HepG2 (cell line): ENCODE results near the gene TIFAB. TPM values are rescaled to one million over a fixed set of nuclear protein-coding genes. Genes with fewer than 3 reads are reported as not detected.

ENCODE experiments used
- ATAC-seq: fragments of 200-7000 bp; cut with Tn5 transposase; 3 replicates; pipeline ENCODE4 v1.9.1; 2020; ENCODE audit warnings: mild to moderate bottlenecking, moderate library complexity
- BruUV-seq: library from RNA; stranded (reverse); fragments of 400-500 nt; replicated peaks from 2 replicates; lab custom pipeline; 2021; lab: Mats Ljungman, UMichigan
- CTCF ChIA-PET: fragments of 300-600 bp; formaldehyde crosslinking; extraction: SDS; loops from one replicate; lab custom pipeline; 2021; ENCODE audit warnings: low total read pairs, inconsistent platforms, low intra/inter-chr PET ratio; lab: Yijun Ruan, JAX
- POLR2A ChIA-PET: fragments of 350-600 bp; sonication (Branson Sonifier 250); formaldehyde crosslinking; loops from one replicate; lab custom pipeline; 2020; ENCODE audit warnings: antibody characterized with exemption, inconsistent platforms; lab: Yijun Ruan, JAX
- DNase-seq: peaks from one replicate; pipeline ENCODE4 v3.0.0-alpha.2; 2015; ENCODE audit warnings: low spot score
- FAIRE-seq: peaks from 3 replicates; lab custom pipeline; 2011; peaks lifted over from hg19 to GRCh38; lab: Jason Lieb, UNC
- H2AFZ ChIP-seq: one replicate; pipeline ENCODE4 v1.6.1; 2011; ENCODE audit warnings: low read length, inconsistent platforms
- H3K27ac ChIP-seq: fragments of 300-600 bp; 3 replicates; pipeline ENCODE4 v1.8.0; 2011; ENCODE audit warnings: mixed run types, mild to moderate bottlenecking, mixed read lengths, low read length, inconsistent platforms; ENCODE audit not compliant: insufficient read depth; ENCODE audit errors: extremely low read length
- H3K27me3 ChIP-seq, 2 experiments: fragments of 200-600 bp in 1 of 2; 2 replicates in 1 of 2; 3 replicates in 1 of 2; pipeline versions ENCODE4 v1.6.0 to v1.8.0; 2011; ENCODE audit warnings: low read length in 2 of 2, mild to moderate bottlenecking in 2 of 2, moderate library complexity in 2 of 2, inconsistent platforms in 1 of 2; ENCODE audit not compliant: insufficient read depth in 2 of 2, control insufficient read depth in 1 of 2
- H3K36me3 ChIP-seq, 2 experiments: fragments of 200-600 bp in 1 of 2; replicated peaks in 1 of 2; 2 replicates in 1 of 2; 3 replicates in 1 of 2; pipeline versions ENCODE4 v1.5.1 to v1.8.0; 2011; ENCODE audit warnings: low read length in 2 of 2, inconsistent platforms in 1 of 2; ENCODE audit not compliant: insufficient read depth in 2 of 2, control insufficient read depth in 1 of 2
- H3K4me1 ChIP-seq: 2 replicates; pipeline ENCODE4 v1.5.1; 2012; ENCODE audit warnings: low read length, inconsistent platforms; ENCODE audit not compliant: insufficient read depth
- H3K4me2 ChIP-seq: 2 replicates; pipeline ENCODE4 v1.6.0; 2011; ENCODE audit warnings: low read depth, low read length, inconsistent platforms
- H3K4me3 ChIP-seq, 3 experiments: fragments of 200-600 bp in 1 of 3; sonication (generic), shearing (Covaris generic) in 1 of 3; replicated peaks in 1 of 3; 2 replicates each; pipeline ENCODE4 v1.5.1; 2011 to 2016; ENCODE audit warnings: low read length in 3 of 3, inconsistent platforms in 2 of 3, low read depth in 2 of 3, mild to moderate bottlenecking in 2 of 3, control low read depth in 1 of 3, mixed read lengths in 1 of 3; ENCODE audit not compliant: insufficient read depth in 1 of 3
- H3K79me2 ChIP-seq: one replicate; pipeline ENCODE4 v1.6.1; 2011; ENCODE audit warnings: low read length, inconsistent platforms; ENCODE audit not compliant: insufficient read depth
- H3K9ac ChIP-seq: 2 replicates; pipeline ENCODE4 v1.6.0; 2011; ENCODE audit warnings: mild to moderate bottlenecking, low read depth, low read length, inconsistent platforms; ENCODE audit not compliant: insufficient read depth
- H3K9me3 ChIP-seq: 2 replicates; pipeline ENCODE4 v1.5.1; 2012; ENCODE audit warnings: mild to moderate bottlenecking, low read length
- H4K20me1 ChIP-seq: 2 replicates; pipeline ENCODE4 v1.6.0; 2011; ENCODE audit warnings: inconsistent platforms, mild to moderate bottlenecking, low read length, moderate library complexity; ENCODE audit not compliant: insufficient read depth
- EZH2 ChIP-seq: conservative IDR thresholded peaks from 2 replicates; pipeline ENCODE4 v1.6.1; 2012; ENCODE audit warnings: mild to moderate bottlenecking, low read depth, low read length, moderate library complexity
- KDM6A ChIP-seq: IDR thresholded peaks from 2 replicates; pipeline ENCODE4 v1.6.1; 2016; ENCODE audit warnings: low read depth
- NFIB ChIP-seq: sonication (generic); formaldehyde crosslinking; IDR thresholded peaks from 2 replicates; pipeline ENCODE4 v1.9.0; 2021; ENCODE audit warnings: missing genetic modification reagents, mild to moderate bottlenecking, borderline replicate concordance
- NR2F2 ChIP-seq: IDR thresholded peaks from 2 replicates; pipeline ENCODE4 v1.6.1; 2012; ENCODE audit warnings: low read depth, inconsistent platforms, borderline replicate concordance
- SP5 ChIP-seq: IDR thresholded peaks from 2 replicates; pipeline ENCODE4 v1.6.1; 2016; ENCODE audit warnings: low read depth, borderline replicate concordance
- TOE1 ChIP-seq: sonication (generic); formaldehyde crosslinking; IDR thresholded peaks from 2 replicates; pipeline ENCODE4 v1.4.0; 2020; ENCODE audit warnings: mild to moderate bottlenecking, missing genetic modification reagents
- ZBTB1 ChIP-seq: sonication (generic); formaldehyde crosslinking; IDR thresholded peaks from 2 replicates; pipeline ENCODE4 v1.4.0; 2020; ENCODE audit warnings: missing genetic modification reagents, borderline replicate concordance
- ZNF256 ChIP-seq: sonication (generic); formaldehyde crosslinking; conservative IDR thresholded peaks from 2 replicates; pipeline ENCODE4 v1.4.0; 2020; ENCODE audit warnings: missing genetic modification reagents
- ZNF614 ChIP-seq: IDR thresholded peaks from 2 replicates; pipeline ENCODE4 v1.6.1; 2018; ENCODE audit warnings: missing biosample characterization, missing genetic modification reagents, inconsistent platforms, borderline replicate concordance
- ZNF746 ChIP-seq: sonication (generic); formaldehyde crosslinking; IDR thresholded peaks from 2 replicates; pipeline ENCODE4 v1.8.0; 2022; ENCODE audit warnings: mild to moderate bottlenecking, missing genetic modification reagents
- ZNF780A ChIP-seq: sonication (generic); formaldehyde crosslinking; IDR thresholded peaks from 2 replicates; pipeline ENCODE4 v1.8.0; 2022; ENCODE audit warnings: mild to moderate bottlenecking, missing genetic modification reagents, moderate library complexity
- WGBS: methylation state at CpG from one replicate; pipeline ENCODE4 v1.1.6; 2017; ENCODE audit warnings: low lambda C conversion rate; 5-methylcytosine and 5-hydroxymethylcytosine counted together
- in situ Hi-C: cut with HindIII; loops from 2 replicates; pipeline ENCODE4 v1.10.0; 2017; ENCODE audit warnings: low pct_unique_long_range_greater_than_20kb; ENCODE audit not compliant: extremely low pct_ligation_motif_present
- intact Hi-C: fragments of 100-400 bp; cut with micrococcal nuclease; formaldehyde crosslinking; loops from one replicate; pipeline ENCODE4 v1.10.0; 2022; ENCODE audit not compliant: unreplicated experiment
- polyA plus RNA-seq, 8 experiments: library from polyadenylated mRNA; depleted of rRNA in 3 of 8; stranded (reverse) in 7 of 8; unstranded in 1 of 8; fragments of >200 nt; fragmentation: Illumina TruSeq in 4 of 8; extraction: Trizol in 4 of 8; gene quantifications; 2 replicates each; pipeline versions ENCODE4 v1.2.1 to v1.2.3, GENCODE V29; 2011 to 2016; ENCODE audit warnings: low read depth in 4 of 8, missing spikeins in 1 of 8, mixed read lengths in 1 of 8; ENCODE audit not compliant: insufficient read depth in 1 of 8
- total RNA-seq, 5 experiments: library from RNA; depleted of rRNA; stranded (reverse); fragments of >200 nt; fragmentation: Illumina TruSeq; extraction: Trizol; gene quantifications; 2 replicates each; pipeline ENCODE4 v1.2.3, GENCODE V29; 2016; ENCODE audit warnings: low read depth in 1 of 5
- TF ChIP-seq, protein P1 (sequence below): sonication (generic); formaldehyde crosslinking; IDR thresholded peaks from 2 replicates; pipeline ENCODE4 v1.4.0; 2020; ENCODE audit warnings: missing genetic modification reagents
- TF ChIP-seq, protein P2 (sequence below): sonication (generic); formaldehyde crosslinking; IDR thresholded peaks from 2 replicates; pipeline ENCODE4 v1.4.0; 2020; ENCODE audit warnings: missing genetic modification reagents, borderline replicate concordance
- TF ChIP-seq, protein P3 (sequence below): sonication (generic); formaldehyde crosslinking; IDR thresholded peaks from 2 replicates; pipeline ENCODE4 v1.5.0; 2020; ENCODE audit warnings: mild to moderate bottlenecking, missing genetic modification reagents, borderline replicate concordance

The TIFAB gene
- total and polyA plus RNA-seq, 2 of the 13 experiments (the other 11 are each of a cell fraction or from before 2014, with no cell fraction given), result not detected

DNA sequence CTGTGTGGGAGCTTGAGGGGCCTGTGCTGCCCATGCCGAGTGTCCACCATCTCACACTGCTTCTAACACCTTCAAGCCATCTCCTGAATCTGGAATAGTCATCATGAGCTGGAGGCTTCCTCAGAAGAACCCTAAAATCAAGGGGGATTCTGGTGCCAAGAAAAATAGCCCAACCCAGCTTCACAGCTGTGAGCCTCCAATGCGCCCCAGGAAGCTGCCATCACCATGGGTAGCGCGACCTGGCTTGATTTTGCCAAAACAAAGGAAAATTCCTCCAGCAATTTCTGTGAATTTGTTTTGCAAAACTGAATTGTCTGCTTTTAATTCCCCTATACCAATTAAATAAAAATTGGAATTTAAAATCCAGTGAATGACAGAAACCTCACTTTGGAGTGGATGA, 6.2 kb upstream of the TIFAB start:
- no peaks in the 10 kb centered on the region for H3K79me2 ChIP-seq
- POLR2A ChIA-PET, result no interaction called here
- peaks cover 2 to 6% of the 10 kb centered on the region in 2 experiments; a peak in 2 of 5 replicates for H3K27me3 ChIP-seq
- TF ChIP-seq ZNF746 (CRISPR knock-in tag), result no peak
- no peak for TF ChIP-seq ZBTB1 (CRISPR knock-in tag)
- no peak for TF ChIP-seq NFIB (CRISPR knock-in tag)
- no peak for TF ChIP-seq KDM6A
- TF ChIP-seq EZH2, result no peak
- TF ChIP-seq, protein P1, sequence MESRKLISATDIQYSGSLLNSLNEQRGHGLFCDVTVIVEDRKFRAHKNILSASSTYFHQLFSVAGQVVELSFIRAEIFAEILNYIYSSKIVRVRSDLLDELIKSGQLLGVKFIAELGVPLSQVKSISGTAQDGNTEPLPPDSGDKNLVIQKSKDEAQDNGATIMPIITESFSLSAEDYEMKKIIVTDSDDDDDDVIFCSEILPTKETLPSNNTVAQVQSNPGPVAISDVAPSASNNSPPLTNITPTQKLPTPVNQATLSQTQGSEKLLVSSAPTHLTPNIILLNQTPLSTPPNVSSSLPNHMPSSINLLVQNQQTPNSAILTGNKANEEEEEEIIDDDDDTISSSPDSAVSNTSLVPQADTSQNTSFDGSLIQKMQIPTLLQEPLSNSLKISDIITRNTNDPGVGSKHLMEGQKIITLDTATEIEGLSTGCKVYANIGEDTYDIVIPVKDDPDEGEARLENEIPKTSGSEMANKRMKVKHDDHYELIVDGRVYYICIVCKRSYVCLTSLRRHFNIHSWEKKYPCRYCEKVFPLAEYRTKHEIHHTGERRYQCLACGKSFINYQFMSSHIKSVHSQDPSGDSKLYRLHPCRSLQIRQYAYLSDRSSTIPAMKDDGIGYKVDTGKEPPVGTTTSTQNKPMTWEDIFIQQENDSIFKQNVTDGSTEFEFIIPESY (CRISPR knock-in tag), result no peak
- no peak for TF ChIP-seq NR2F2
- TF ChIP-seq ZNF780A (CRISPR knock-in tag), result no peak
- TF ChIP-seq ZNF614, result no peak
- TF ChIP-seq, protein P2, sequence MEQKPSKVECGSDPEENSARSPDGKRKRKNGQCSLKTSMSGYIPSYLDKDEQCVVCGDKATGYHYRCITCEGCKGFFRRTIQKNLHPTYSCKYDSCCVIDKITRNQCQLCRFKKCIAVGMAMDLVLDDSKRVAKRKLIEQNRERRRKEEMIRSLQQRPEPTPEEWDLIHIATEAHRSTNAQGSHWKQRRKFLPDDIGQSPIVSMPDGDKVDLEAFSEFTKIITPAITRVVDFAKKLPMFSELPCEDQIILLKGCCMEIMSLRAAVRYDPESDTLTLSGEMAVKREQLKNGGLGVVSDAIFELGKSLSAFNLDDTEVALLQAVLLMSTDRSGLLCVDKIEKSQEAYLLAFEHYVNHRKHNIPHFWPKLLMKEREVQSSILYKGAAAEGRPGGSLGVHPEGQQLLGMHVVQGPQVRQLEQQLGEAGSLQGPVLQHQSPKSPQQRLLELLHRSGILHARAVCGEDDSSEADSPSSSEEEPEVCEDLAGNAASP, result no peak
- no peak for TF ChIP-seq ZNF256 (CRISPR knock-in tag)
- TF ChIP-seq, protein P3, sequence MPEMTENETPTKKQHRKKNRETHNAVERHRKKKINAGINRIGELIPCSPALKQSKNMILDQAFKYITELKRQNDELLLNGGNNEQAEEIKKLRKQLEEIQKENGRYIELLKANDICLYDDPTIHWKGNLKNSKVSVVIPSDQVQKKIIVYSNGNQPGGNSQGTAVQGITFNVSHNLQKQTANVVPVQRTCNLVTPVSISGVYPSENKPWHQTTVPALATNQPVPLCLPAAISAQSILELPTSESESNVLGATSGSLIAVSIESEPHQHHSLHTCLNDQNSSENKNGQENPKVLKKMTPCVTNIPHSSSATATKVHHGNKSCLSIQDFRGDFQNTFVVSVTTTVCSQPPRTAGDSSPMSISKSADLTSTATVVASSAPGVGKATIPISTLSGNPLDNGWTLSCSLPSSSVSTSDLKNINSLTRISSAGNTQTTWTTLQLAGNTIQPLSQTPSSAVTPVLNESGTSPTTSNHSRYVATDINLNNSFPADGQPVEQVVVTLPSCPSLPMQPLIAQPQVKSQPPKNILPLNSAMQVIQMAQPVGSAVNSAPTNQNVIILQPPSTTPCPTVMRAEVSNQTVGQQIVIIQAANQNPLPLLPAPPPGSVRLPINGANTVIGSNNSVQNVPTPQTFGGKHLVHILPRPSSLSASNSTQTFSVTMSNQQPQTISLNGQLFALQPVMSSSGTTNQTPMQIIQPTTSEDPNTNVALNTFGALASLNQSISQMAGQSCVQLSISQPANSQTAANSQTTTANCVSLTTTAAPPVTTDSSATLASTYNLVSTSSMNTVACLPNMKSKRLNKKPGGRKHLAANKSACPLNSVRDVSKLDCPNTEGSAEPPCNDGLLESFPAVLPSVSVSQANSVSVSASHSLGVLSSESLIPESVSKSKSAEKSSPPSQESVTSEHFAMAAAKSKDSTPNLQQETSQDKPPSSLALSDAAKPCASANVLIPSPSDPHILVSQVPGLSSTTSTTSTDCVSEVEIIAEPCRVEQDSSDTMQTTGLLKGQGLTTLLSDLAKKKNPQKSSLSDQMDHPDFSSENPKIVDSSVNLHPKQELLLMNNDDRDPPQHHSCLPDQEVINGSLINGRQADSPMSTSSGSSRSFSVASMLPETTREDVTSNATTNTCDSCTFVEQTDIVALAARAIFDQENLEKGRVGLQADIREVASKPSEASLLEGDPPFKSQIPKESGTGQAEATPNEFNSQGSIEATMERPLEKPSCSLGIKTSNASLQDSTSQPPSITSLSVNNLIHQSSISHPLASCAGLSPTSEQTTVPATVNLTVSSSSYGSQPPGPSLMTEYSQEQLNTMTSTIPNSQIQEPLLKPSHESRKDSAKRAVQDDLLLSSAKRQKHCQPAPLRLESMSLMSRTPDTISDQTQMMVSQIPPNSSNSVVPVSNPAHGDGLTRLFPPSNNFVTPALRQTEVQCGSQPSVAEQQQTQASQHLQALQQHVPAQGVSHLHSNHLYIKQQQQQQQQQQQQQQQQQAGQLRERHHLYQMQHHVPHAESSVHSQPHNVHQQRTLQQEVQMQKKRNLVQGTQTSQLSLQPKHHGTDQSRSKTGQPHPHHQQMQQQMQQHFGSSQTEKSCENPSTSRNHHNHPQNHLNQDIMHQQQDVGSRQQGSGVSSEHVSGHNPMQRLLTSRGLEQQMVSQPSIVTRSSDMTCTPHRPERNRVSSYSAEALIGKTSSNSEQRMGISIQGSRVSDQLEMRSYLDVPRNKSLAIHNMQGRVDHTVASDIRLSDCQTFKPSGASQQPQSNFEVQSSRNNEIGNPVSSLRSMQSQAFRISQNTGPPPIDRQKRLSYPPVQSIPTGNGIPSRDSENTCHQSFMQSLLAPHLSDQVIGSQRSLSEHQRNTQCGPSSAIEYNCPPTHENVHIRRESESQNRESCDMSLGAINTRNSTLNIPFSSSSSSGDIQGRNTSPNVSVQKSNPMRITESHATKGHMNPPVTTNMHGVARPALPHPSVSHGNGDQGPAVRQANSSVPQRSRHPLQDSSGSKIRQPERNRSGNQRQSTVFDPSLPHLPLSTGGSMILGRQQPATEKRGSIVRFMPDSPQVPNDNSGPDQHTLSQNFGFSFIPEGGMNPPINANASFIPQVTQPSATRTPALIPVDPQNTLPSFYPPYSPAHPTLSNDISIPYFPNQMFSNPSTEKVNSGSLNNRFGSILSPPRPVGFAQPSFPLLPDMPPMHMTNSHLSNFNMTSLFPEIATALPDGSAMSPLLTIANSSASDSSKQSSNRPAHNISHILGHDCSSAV (CRISPR knock-in tag), result no peak
- no peak for TF ChIP-seq TOE1 (CRISPR knock-in tag)
- TF ChIP-seq SP5 (CRISPR knock-in tag), result no peak

More for the DNA sequence above, 6.2 kb upstream of the TIFAB start:
- CTCF ChIA-PET, result interaction anchor here (1.2 to 1.5 kb wide), 2 partner anchors 95 to 108 kb away, joined by 3 read pairs; no protein-coding TSS in a partner anchor
- FAIRE-seq (no peak), ATAC-seq (no peak), DNase-seq (no peak)
- BruUV-seq, result no TSS peak
- Histone ChIP-seq H3K36me3 (no peaks in the 10 kb centered on the region), H3K9me3 (no peaks in the 10 kb centered on the region), H4K20me1 (no peaks in the 10 kb centered on the region), H3K4me1 (no peaks in the 10 kb centered on the region), H3K4me3 (no peak overlapping the region), H2AFZ (no peak overlapping the region), H3K9ac (no peak overlapping the region), H3K4me2 (no peak overlapping the region), H3K27ac (no peak overlapping the region)
- intact Hi-C loops (no loop called here), in situ Hi-C loops (loop anchor here (5.0 to 25.0 kb wide), 2 partner anchors 279 to 374 kb away; partner anchors contain the start of gene SLC25A48)
- 96% methylated on average over 4 of the region's 4 CpGs for WGBS
